DMS114 treated with DMSO at 0.1 percent for 48 hours (cell line): ENCODE measurements around the gene YPEL3.

ENCODE experiments used
- DNase-seq: peaks from one replicate; lab custom pipeline; 2025; ENCODE audit not compliant: unreplicated experiment; lab: John Stamatoyannopoulos, UW

YPEL3 gene

DNA sequence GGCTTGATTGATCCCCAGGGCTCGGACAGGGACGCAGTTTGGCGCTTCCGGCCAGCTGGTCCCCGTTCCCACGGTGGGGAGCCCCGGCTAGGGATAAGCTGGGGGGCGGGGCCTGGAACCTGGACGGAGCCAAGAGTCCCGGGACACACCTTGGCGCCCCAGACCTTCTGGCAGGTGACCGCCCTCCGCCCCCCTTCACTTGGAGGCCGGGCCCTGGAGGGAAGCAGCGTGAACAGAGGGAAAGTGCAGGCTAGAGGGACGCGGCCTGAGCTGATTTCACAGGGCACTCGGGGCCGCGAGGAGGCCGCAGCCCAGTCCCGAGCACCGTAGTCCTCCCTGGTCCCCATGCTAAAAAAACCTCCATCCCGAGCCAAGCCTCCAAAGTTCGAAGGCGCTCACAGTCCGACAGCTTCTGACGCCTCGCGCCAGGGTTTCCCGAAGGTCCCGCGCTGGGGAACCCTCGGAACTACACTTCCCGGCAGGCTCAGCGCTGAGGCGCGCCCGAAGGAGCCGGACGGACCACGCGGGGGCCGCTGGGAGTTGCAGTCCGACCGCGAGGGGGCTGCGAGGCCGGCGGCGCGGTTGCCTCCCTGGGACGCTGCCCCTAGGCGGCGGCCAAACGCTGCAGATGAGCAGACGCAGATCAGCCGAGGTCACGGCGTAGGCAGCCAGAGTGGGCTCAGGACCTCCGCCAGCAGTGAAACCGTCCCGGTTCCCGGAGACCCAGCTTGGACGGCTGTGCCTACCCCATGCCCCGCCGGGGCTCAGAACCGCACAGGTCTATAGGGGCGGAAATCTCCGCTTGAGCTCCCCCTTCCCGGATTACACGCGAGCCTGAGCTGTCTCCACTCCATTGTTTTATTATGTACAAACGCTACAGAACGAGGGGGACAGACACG is 4.3 kb downstream of the YPEL3 start, which contains the start of gene TBX6:
Gene TBX6 (minus strand): TSS at position 451 of the 899 bp plus-strand sequence. CDS start 731 bp downstream, outside the sequence.
- peak; percentile 77 for DNase-seq

DNA sequence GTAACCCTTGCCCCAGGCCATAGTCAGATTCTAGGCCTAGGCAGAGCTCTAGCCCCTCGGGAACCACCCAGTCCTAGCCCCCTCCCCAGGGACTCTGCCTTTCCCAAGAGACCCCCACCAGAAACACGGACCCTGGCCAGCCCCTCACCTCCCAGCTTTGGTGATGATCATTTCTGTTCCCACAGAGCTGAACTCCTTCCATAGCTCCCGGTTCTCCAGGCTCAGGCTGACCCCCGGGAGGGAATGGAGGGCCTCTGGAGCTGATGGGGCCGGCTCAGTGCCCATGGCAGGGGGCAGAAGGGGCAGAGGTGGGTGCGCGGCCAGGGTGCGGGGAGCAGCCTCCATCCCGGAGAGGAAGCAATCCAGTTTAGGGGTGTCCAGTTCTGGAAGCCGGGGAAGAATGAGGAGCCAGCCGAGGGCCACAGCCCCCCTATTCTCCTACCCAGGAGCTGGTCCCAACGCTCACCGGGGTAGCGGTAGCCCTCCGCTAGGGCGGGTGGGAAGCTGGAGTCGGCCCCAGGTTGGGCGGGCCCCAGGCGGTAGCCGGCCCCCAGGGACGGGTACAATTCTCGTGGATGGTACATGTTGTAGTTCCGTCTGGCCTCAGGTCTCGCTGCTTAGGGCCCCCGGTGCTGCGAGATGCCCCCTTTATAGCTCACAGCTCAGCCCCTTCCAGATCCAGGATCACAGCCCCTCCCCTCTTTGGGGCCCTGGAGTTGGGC is 5.2 kb downstream of the YPEL3 start:
- DNase-seq = no peak

DNA sequence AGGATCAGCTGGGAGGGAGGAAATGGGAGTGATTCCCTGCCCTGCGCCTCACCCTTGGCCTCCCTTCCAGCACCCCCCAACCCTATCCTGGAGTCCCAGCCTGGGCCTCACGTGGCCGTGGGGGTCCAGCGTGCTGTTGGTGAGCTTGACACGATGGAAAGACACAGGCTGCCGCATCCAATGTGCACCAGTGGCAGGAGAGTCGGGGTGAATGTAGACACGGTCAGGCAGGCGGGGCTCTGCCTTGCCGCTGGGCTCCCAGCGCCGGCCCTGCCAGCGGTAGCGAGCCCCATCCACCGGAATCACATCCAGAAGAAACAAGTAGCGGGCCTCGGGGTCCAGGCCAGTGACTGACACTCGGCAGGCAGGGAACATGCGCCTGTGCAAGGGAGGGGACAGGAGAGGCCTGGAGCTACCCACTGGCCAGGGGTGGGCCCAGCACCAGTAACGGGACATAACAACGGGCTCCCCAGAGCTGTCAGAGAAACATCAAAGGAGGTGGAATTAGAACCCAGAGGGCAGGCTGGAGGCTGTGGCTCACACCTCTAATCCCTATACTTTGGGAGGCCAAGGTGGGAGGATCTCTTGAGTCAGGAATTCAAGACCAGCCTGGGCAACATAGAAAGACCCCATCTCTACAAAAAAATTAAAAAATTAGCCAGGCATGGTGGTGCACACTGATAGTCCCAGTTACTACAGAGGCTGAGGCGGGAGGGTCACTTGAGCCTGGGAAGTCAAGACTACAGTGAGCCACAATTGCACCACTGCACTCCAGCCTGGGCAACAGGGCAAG is 7.0 kb downstream of the YPEL3 start:
- DNase-seq = no peak

DNA sequence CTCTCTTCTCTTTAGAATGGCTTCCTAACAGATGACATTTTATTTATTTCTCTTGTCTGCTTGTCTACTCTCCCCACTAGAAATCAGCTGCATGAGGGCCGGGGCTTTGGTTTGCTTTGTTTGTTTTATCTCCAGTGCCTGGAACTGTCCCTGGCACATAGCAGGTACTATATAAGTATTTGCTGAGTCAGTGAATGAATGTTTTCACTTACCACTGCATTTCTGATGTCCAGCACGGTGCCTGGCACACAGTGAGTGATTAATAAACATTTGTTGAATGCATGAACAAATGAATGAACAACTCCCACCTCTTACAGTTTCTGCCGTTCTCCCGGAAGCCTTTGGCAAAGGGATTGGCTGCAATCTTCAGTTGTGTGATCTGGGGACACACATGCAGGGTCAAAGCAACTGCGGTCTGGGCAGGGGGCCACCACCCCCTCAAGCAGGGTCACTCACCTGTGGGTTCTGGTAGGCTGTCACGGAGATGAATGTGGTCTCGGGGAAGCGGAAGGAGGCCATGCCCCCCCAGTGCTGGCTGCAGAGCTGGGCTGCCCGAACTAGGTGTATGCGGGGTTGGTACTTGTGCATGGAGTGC is 7.7 kb downstream of the YPEL3 start:
- DNase-seq = no peak

DNA sequence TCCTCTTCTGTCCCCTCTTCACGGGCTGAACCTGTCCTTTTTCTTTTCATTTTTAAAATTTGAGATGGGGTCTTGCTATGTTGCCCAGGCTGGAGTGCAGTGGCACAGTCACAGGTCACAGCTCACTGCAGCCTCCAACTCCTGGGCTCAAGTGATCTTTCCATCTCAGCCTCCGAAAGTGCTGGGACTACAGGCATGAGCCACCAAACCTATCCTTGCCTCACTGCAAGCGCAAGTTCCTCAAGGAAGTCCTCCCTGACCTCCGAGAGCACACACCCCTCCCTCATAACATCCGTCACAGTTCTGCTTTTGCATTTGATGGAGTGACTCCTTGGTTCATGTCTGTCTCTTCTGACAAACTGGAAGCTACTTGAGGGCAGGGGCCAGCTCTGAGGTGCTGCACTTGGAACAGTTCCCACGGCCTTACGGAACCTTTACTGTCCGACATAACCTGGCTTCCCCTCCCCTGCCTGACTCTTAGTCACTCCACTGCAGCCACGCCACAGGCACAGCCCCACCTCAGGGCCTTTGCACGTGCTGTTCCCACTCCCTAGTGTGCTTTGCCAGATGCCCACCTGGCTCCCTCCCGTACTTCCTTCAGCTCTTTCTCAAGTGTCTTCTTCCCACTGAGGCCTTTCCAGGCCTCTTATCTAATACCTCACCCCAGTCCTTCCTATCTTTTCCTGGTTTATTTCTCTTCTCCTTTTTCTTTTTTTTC is 8.7 kb downstream of the YPEL3 start:
- DNase-seq = no peak

DNA sequence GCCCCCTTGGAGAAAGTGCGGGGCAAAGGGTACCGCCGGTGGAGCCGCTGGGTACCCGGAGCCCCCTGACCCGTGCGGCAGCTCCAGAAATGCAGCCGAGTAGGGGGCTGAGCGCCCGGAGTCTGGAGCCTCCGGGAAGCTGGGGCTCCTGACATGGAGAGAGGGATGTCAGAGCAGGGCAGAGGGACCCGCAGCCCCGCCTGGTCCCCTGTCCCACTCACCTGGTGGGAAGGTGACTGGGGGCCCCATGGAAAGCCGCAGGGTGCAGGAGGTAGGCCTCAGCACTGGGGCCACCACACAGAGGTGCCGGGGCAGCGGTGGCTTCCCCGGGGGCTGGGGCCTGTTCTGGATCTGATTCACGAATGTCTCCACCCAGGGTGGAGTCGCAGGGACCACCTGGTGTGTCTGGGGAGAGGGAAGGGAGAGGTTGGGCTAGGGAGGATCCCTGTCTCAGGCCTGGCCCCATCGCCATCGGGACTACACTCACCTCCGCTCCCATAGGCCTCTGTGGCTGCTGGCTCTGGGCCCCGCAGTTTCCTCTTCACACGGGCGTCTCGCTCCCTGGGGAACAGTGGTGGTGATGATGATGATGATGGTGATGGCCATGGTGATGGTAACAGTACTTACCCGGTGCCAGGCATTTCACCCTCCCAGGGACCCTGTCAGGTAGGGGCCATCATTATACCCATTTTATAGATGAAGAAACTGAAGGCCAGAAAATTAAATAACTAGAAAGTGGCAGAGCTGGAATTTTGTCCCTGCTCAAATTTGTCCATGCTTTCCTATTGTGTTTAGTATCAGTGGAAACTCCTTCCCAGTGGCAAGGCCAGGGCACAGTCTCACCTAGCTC is 9.5 kb downstream of the YPEL3 start:
- DNase-seq = no peak

DNA sequence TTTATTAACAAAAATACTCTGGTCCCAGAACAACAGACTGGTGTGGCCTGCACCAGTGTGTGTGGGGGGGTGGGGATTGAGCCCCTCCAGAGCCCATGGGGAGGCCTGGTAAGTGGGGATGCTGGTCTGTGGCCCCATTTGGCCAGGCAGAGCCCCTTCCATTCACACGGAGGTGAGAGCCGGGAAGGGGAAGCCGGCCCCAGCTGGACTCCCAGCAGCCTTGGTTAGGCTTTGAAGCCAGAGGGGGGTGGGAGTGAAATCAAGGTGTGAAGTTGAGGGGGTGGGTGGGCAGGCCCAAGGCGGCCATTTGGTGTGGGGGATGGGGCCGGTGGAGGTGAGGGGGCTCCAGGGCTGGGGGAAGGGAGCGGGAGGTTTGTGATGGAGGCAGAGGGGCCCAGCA is 10.2 kb downstream of the YPEL3 start:
- no peak for DNase-seq

DNA sequence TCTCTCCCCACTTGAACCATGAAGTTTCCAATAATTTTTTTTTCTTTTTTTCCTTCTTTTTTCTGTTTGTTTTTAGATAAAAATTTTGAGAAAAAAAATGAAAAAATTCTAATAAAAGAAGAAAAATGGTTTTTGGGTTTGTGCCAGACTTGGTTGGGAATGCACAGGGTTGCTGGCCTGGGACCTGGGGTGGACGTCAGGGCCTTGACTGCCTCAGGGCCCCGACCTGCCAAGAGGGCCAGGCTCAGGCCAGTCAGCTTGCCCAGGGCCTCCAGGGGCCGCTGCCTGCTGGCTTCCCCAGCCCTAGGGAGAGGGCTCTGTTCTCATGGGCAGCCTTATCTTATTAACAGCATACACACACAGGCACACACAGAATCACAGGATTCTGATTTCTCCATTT is 10.8 kb downstream of the YPEL3 start:
- DNase-seq = no peak

DNA sequence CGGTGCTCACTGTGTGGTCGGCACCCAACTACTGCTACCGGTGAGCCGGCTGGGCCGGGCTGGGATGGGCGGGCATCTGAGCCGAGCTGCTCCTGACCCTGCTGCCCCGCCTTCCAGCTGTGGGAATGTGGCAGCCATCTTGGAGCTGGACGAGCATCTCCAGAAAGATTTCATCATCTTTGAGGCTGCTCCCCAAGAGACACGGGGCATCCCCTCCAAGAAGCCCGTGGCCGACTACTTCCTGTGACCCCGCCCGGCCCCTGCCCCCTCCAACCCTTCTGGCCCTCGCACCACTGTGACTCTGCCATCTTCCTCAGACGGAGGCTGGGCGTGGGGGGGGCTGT is 11.2 kb downstream of the YPEL3 start:
- no peak for DNase-seq

DNA sequence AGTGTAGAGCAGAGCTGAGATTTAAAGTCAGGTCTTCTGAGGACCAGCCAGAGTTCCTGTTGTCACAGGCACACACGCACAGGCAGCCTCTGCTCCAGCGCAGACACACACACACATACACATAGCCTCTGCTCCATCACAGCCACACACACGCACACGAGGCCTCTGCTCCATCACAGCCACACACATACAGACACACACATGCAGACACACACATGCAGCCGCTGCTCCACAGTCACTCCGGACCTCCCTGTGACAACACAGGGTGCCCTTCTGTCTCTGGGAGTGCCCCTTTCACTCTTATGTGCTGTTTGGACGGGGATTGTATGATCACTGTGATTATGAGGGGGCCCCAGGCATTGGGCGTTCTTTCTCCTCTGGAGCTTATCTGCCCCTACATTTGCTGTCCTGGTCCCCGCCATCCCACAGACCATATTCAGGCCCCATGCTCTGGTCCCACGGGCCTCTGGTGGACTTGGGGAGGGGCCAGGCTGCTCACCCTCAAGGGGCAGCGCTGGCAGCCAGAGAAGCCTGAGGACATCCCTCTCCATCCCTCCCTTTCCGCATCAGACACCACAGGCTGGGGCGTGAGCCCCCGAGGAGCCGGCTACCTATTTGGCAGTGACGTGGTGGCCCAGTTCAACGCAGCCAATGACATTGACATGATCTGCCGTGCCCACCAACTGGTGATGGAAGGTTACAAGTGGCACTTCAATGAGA is 11.8 kb downstream of the YPEL3 start:
- DNase-seq = no peak

DNA sequence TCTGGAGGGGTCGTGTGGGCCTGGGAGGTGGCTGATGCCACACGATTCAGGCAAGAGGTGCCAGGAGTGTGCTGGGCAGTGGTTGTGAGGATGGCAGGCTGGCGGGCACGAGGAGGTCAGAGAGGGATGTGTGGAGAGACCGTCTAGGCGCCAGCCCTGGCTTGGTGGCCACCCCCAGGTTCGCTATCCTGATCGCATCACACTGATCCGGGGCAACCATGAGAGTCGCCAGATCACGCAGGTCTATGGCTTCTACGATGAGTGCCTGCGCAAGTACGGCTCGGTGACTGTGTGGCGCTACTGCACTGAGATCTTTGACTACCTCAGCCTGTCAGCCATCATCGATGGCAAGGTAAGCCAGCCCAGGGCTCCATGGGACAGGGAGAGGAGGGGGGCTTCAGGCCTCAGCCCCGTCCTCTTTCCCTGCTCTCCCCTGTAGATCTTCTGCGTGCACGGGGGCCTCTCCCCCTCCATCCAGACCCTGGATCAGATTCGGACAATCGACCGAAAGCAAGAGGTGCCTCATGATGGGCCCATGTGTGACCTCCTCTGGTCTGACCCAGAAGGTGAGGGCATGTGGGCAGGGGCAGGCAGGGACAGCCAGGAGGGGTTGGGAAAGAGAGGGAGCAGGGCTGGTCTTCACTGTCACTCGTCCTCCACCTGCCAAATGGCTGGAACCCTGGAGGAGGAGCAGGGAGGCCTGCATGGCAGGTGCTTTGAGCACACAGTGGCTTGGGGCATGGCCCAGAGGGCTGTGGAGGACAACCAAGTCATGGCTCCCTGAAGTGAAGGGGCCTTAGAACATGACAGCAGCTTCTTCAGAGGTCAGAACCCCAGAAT is 12.6 kb downstream of the YPEL3 start:
- no peak for DNase-seq

DNA sequence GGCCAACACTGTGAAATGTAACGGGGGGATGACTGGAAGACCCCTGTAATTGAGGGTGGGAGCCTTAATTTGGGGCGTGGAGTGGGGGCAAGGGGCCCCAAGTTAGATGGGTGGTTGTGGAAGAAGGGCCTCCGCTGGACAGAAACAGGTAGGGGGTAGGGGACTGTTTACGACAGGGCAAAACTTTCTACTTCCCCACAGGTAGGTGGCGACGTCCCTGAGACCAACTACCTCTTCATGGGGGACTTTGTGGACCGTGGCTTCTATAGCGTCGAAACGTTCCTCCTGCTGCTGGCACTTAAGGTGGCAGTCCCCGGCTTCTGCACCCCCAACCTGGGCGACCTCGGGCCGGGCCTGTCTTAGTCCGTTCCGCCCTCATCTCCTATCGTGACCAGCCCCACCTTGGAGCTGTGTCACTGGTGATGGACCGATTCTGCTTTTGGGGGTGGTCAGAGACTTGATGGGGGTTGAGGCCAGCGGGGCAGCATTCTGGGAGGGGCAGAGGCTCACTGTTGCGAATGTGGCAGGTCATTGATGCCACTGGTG is 13.4 kb downstream of the YPEL3 start:
- DNase-seq = no peak

DNA sequence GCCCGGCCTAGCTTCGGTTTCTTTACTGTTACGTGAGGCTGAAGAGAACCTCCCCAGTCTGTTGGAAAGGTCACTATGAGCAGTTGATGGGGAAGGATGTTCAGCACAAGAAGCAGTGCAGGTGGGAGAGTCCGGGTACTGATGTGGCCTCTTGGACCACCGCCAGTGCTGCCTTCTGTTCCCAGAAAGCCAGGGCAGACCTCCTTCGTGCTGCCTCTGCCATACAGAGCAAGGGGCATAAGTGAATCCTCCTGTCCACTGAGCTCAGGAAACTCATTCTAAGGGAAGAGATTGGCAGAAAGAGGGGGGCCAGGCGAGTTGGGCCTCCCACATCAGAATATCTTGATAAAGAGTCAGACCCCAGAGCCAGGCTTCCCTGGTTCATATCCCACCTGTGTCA is 16.5 kb downstream of the YPEL3 start:
- DNase-seq = no peak

DNA sequence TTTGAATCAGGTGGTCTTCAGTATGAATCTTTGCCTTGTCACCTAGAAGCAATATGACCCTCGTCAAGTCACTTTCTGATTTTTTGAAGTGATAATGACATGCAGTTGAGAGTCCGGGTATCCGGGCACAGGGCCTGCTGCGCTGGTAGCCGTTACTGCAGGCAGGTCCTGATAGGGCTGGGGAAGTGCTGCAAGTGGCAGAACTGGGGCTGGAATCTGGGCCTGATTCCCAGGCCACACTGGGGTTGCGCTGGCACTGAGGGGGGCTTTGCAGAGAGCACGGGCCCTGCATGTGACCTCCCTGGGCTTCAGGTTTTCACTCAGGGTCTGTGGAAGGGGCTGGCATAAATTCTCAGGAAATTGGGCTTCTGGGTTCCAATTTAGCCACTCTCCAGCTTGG is 17.3 kb downstream of the YPEL3 start:
- no peak for DNase-seq

DNA sequence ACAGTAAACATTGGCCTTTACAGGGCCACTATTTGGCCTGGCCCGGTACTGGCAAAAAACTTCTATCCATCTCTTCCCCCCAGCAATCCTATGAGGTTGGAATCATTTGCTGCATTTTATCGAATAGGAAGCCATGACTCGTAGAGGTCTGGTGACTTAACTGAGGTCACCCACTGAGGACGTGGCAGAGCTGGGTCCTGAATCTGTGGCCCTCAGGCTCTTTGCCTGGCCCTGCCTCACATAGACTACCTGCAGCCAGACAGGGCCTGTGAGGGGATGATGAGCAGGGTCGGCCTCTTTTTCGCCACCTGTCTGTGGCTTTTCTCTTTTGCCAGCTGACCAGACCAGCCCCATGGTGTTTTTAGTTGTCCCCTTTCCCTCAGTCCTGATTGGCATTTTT is 18.4 kb downstream of the YPEL3 start:
- no peak for DNase-seq

DNA sequence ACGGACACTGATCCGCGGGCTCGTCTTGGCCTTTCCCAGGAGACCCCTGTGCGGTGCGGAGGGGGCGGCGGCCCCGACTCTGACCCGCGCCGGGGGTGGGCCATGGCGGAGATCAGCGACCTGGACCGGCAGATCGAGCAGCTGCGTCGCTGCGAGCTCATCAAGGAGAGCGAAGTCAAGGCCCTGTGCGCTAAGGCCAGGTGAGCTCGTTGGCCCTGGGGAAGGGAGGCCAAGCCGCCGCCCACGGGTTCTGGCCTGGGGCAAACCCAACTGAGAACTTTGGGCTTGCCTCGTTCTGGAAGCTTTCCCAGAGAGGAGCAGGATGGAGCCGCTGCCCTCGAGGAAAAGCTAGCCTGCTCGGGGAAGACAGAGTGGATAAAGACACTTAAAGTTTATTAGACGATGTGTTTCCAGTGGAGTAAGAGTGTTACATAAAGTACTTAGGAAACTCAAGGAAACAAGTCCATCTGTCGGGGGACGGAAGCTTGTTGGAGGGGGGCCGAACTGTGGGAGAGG is 19.7 kb downstream of the YPEL3 start:
- DNase-seq = no peak

DNA sequence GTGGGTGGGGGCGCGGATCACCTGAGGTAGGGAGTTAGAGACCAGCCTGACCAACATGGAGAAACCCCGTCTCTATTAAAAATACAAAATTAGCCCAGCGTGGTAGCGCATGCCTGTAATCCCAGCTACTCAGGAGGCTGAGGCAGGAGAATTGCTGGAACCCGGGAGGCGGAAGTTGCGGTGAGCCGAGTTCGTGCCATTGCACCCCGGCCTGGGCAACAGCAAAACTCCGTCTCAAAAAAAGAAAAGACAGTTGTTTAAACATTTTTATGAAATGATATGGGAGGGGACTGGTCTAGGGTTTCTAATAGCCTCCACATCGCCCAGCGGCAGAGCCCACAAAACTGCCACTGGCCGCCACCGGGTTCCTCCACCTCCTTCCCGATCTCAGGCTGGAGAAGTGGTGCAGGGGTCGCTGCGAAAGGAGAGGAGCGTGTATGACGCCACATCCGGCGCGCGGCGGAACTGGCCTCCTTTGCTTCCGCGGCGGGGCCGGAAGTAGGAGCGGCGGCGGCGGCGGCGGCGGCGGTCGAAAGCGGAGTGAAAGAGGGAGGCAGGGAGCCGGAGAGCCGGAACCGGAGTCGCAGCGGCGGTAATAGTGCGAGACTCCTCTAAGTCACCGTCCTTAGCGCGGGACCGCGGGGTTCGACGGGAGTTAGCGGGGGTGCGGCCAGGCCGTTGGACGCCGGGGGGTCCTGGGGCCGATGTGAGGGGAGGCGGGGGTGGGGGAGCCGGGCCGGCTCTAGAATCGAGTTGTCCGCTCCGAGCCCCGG is 20.3 kb downstream of the YPEL3 start, which contains the start of gene PPP4C:
Gene PPP4C (plus strand): TSS at position 492 of the 773 bp plus-strand sequence. CDS start 384 bp downstream, outside the sequence.
- DNase-seq = peak; percentile 87
